Heart right ventricle (tissue), 16 donors: Measurements from ENCODE around the gene SLC16A8. TPM values are rescaled to one million over a fixed set of nuclear protein-coding genes. Genes with fewer than 3 reads are reported as not detected.
A peak's percentile ranks its signal among the peaks of the same experiment; 100 is the strongest.

ENCODE experiments used
- ATAC-seq, 8 donors: fragments of 200-7000 bp; cut with Tn5 transposase; one replicate each; pipeline ENCODE4 v1.9.1; 2020; ENCODE audit warnings: mild to moderate bottlenecking in 8 of 8, moderate library complexity in 8 of 8, moderate number of reproducible peaks in 1 of 8
- DNase-seq, 2 donors: peaks; one replicate each; pipeline ENCODE4 v3.0.0-alpha.2; 2020
- H3K27ac ChIP-seq, 10 donors: fragments of 200-600 bp; sonication (generic) in 2 of 10; one replicate each; pipeline versions ENCODE4 v1.5.0 to v1.8.0; 2020 to 2022; ENCODE audit warnings: mild to moderate bottlenecking in 3 of 10
- H3K27me3 ChIP-seq, 7 donors: fragments of 200-600 bp; one replicate each; pipeline ENCODE4 v1.8.0; 2021 to 2022; ENCODE audit warnings: mild to moderate bottlenecking in 2 of 7
- H3K36me3 ChIP-seq, 9 donors: fragments of 200-600 bp; sonication (generic) in 1 of 9; one replicate each; pipeline versions ENCODE4 v1.5.0 to v1.8.0; 2020 to 2022; ENCODE audit warnings: mild to moderate bottlenecking in 2 of 9
- H3K4me1 ChIP-seq, 9 donors: fragments of 200-600 bp; sonication (generic) in 1 of 9; one replicate each; pipeline versions ENCODE4 v1.5.0 to v1.8.0; 2020 to 2022; ENCODE audit warnings: mild to moderate bottlenecking in 4 of 9
- H3K4me3 ChIP-seq, 10 donors: fragments of 200-600 bp; sonication (generic) in 2 of 10; one replicate each; pipeline versions ENCODE4 v1.5.0 to v1.8.0; 2020 to 2022; ENCODE audit warnings: mild to moderate bottlenecking in 7 of 10, moderate library complexity in 2 of 10
- H3K9me3 ChIP-seq, 11 donors: fragments of 200-600 bp in 10 of 11; sonication (generic) in 2 of 11; one replicate each; pipeline versions ENCODE4 v1.5.0 to v1.8.0; 2013 to 2022; ENCODE audit warnings: mild to moderate bottlenecking in 2 of 11, control low read depth in 1 of 11, moderate library complexity in 1 of 11
- CTCF ChIP-seq, 9 donors: fragments of 200-600 bp; sonication (generic) in 2 of 9; IDR thresholded peaks; one replicate each; pipeline versions ENCODE4 v1.5.0 to v1.8.0; 2021 to 2022; ENCODE audit warnings: antibody characterized with exemption in 9 of 9, mild to moderate bottlenecking in 5 of 9, moderate library complexity in 1 of 9
- WGBS, 2 donors: extraction: QIAGEN DNeasy Blood & Tissue Kit; methylation state at CpG; one replicate each; pipeline ENCODE4 v1.1.7; 2013; ENCODE audit warnings: inconsistent platforms in 1 of 2; 5-methylcytosine and 5-hydroxymethylcytosine counted together
- intact Hi-C, 10 donors: fragments of 100-400 bp; cut with DNase I; formaldehyde crosslinking; loops; one replicate each; pipeline versions ENCODE4 v1.11.1 to v1.14.2; 2022
- polyA plus RNA-seq, 2 donors: library from polyadenylated mRNA; stranded (reverse); fragments of 200-250 nt; gene quantifications; one replicate each; pipeline ENCODE4 v1.2.3, GENCODE V29; 2013
- total RNA-seq, 10 donors: library from RNA; stranded (reverse); fragmentation: NEBNext Ultra II Directional in 3 of 10; extraction: Animal tissue kit (Norgen Biotek cat#: 25700) in 3 of 10; gene quantifications; one replicate each; pipeline versions ENCODE4 v1.2.1 to v1.2.4, GENCODE V29; 2021 to 2023
- donor health status: Arrhythmogenic right ventricular cardiomyopathy.
- donor health status: ischemic (EF 13 %, LVEDD 7.1; RV severe dilation, severe dysfunction).
- donor health status: healthy with polysubstance abuse.
- donor health status: DM: no; HTN: yes; CAD: no.
- donor health status: DM: no; HTN: no; CAD: no.
- donor health status: ischemic (EF 25% LVEDD 6.9; RV normal size, moderate dysfunction).
- donor health status: ischemic (EF 25% LVEDD 5.7; RV mildly dilated, moderate dysfunction).
- donor health status: healthy.
- donor health status: DM: yes; HTN: yes; CAD: no.
- donor health status: Ischemic cardiomyopathy.
- donor health status: ischemic (EF 35%, LVEDD 5.7; RV mildly dilated, moderate dysfunction).
- donor health status: nonischemic (EF 11% LVEDD 7.7; RV severe dilation, severe dysfunction).
- donor health status: DM: yes; HTN: yes; CAD: no.
- donor health status: PGD.
- donor health status: ischemic (EF 29% LVEDD 5.4; RV normal size, mild dysfunction).
- donor health status: nonischemic (EF 23%, LVEDD 6.1; RV moderate dilation, normal function).

Gene SLC16A8
- total and polyA plus RNA-seq, 12 donors: 0.19 to 0.34 (median 0.22) TPM; not detected in 9

GRCh38 chr22:38043151-38044039 is 40.6 kb downstream of the SLC16A8 start:
- DNase-seq: no peak
- intact Hi-C loops: no loop called here
- peaks cover 0 to 16% (median 6%) of the 10 kb centered on the region in 9 donors for H3K4me1 ChIP-seq
- ATAC-seq: no peak
- 89 to 92% methylated on average over 16 of the region's 16 CpGs for WGBS, 2 donors
- H3K27ac ChIP-seq: no peak overlapping the region
- no peaks in the 10 kb centered on the region for H3K36me3 ChIP-seq
- no peak for TF ChIP-seq CTCF (IDR thresholded peaks at IDR 0.05)
- H3K4me3 ChIP-seq: no peak overlapping the region
- no peaks in the 10 kb centered on the region for H3K9me3 ChIP-seq
- H3K27me3 ChIP-seq: no peaks in the 10 kb centered on the region

GRCh38 chr22:38042488-38042790 is 41.5 kb downstream of the SLC16A8 start:
- peaks cover 0 to 16% (median 6%) of the 10 kb centered on the region in 9 donors for H3K4me1 ChIP-seq
- intact Hi-C loops: no loop called here
- ATAC-seq: peak in 1 of 8 donors; percentile 9
- no peaks in the 10 kb centered on the region for H3K9me3 ChIP-seq
- H3K27ac ChIP-seq: no peak overlapping the region
- H3K4me3 ChIP-seq: no peak overlapping the region
- no peaks in the 10 kb centered on the region for H3K27me3 ChIP-seq
- no peaks in the 10 kb centered on the region for H3K36me3 ChIP-seq
- 55 to 65% methylated on average over 1 of the region's 1 CpG for WGBS, 2 donors
- no peak for TF ChIP-seq CTCF (IDR thresholded peaks at IDR 0.05)
- no peak for DNase-seq

GRCh38 chr22:38041760-38042487 is 42.1 kb downstream of the SLC16A8 start:
- peak in 1 of 8 donors; percentile 7 for ATAC-seq

More at GRCh38 chr22:38041760-38042487, 42.1 kb downstream of the SLC16A8 start:
- 75 to 76% methylated on average over 5 of the region's 5 CpGs for WGBS, 2 donors
- H3K36me3 ChIP-seq: no peaks in the 10 kb centered on the region
- no peak overlapping the region for H3K27ac ChIP-seq
- H3K27me3 ChIP-seq: no peaks in the 10 kb centered on the region
- H3K4me1 ChIP-seq: peaks cover 0 to 16% (median 6%) of the 10 kb centered on the region in 9 donors
- no peak for TF ChIP-seq CTCF (IDR thresholded peaks at IDR 0.05)
- intact Hi-C loops: no loop called here
- no peak overlapping the region for H3K4me3 ChIP-seq
- H3K9me3 ChIP-seq: no peaks in the 10 kb centered on the region
- DNase-seq: no peak
